ENCODE data around the gene CHST11.

- no peak for TF ChIP-seq EZH2 (IDR thresholded peaks at IDR 0.05; ENCODE audit: borderline replicate concordance, low read length)
- TF ChIP-seq, protein P1, sequence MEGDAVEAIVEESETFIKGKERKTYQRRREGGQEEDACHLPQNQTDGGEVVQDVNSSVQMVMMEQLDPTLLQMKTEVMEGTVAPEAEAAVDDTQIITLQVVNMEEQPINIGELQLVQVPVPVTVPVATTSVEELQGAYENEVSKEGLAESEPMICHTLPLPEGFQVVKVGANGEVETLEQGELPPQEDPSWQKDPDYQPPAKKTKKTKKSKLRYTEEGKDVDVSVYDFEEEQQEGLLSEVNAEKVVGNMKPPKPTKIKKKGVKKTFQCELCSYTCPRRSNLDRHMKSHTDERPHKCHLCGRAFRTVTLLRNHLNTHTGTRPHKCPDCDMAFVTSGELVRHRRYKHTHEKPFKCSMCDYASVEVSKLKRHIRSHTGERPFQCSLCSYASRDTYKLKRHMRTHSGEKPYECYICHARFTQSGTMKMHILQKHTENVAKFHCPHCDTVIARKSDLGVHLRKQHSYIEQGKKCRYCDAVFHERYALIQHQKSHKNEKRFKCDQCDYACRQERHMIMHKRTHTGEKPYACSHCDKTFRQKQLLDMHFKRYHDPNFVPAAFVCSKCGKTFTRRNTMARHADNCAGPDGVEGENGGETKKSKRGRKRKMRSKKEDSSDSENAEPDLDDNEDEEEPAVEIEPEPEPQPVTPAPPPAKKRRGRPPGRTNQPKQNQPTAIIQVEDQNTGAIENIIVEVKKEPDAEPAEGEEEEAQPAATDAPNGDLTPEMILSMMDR (conservative IDR thresholded peaks at IDR 0.05 in 1 of 2, IDR thresholded peaks at IDR 0.05 in 1 of 2; ENCODE audit: extremely low read depth in 1 of 2, insufficient read depth in 1 of 2, low read depth in 1 of 2, low read length in 2 of 2): no peak
Observed at GRCh38 chr12:104694711-104695110, 238.0 kb downstream of the CHST11 start.
